ENCODE measurements around the gene TOR3A.

TOR3A gene

GRCh38 chr1:179077396-179077795 is 4.5 kb upstream of the TOR3A start:
- DNase-seq, result no peak

- DNase-seq, result peak; percentile 97
Measured at GRCh38 chr1:179079113-179079761, 2.6 kb upstream of the TOR3A start.

- peak; percentile 33 for DNase-seq
Measured at GRCh38 chr1:179080866-179081686, 794 bp upstream of the TOR3A start.

GRCh38 chr1:179082333-179082998 is 596 bp downstream of the TOR3A start:
- peak; percentile 90 for DNase-seq

GRCh38 chr1:179082999-179083335 is 1.1 kb downstream of the TOR3A start:
- no peak for DNase-seq

- peak; percentile 99 for DNase-seq
Measured at GRCh38 chr1:179083533-179083932, 1.7 kb downstream of the TOR3A start.

- peak; percentile 97 for DNase-seq
Measured at GRCh38 chr1:179087665-179088064, 5.8 kb downstream of the TOR3A start.

- no peak for DNase-seq
Measured at GRCh38 chr1:179089827-179090482, 8.1 kb downstream of the TOR3A start.

GRCh38 chr1:179090522-179090921 is 8.7 kb downstream of the TOR3A start:
- no peak for DNase-seq

- no peak for DNase-seq
Measured at GRCh38 chr1:179090923-179091322, 9.1 kb downstream of the TOR3A start.

- no peak for DNase-seq
Measured at GRCh38 chr1:179091691-179092165, 9.9 kb downstream of the TOR3A start.

- DNase-seq, result no peak
Measured at GRCh38 chr1:179092896-179093461, 11.1 kb downstream of the TOR3A start.

- no peak for DNase-seq
Measured at GRCh38 chr1:179094818-179095217, 12.9 kb downstream of the TOR3A start.

GRCh38 chr1:179095377-179095776 is 13.5 kb downstream of the TOR3A start:
- no peak for DNase-seq

GRCh38 chr1:179095924-179096323 is 14.1 kb downstream of the TOR3A start:
- DNase-seq, result no peak

GRCh38 chr1:179099891-179100290 is 18.0 kb downstream of the TOR3A start:
- no peak for DNase-seq

GRCh38 chr1:179101566-179101965 is 19.7 kb downstream of the TOR3A start:
- no peak for DNase-seq

GRCh38 chr1:179103999-179104398 is 22.1 kb downstream of the TOR3A start:
- no peak for DNase-seq

- no peak for DNase-seq
Measured at GRCh38 chr1:179104611-179105250, 22.9 kb downstream of the TOR3A start.

- DNase-seq, result peak; percentile 92
Measured at GRCh38 chr1:179105393-179105792, 23.5 kb downstream of the TOR3A start.

GRCh38 chr1:179107706-179108629 is 26.1 kb downstream of the TOR3A start:
- no peak for DNase-seq

Data from NCI-H526 treated with DMSO at 0.1 percent for 48 hours (cell line).